ENCODE measurements around the gene RPL6. TPM values are rescaled to one million over a fixed set of nuclear protein-coding genes. Genes with fewer than 3 reads are reported as not detected.

RPL6 gene
- total and polyA plus RNA-seq, 9 of the 15 experiments (the other 6 are each of a cell fraction or from before 2014, with no cell fraction given): 1,519 to 3,103 (median 2,396) TPM

- TF ChIP-seq HOMEZ (CRISPR knock-in tag; IDR thresholded peaks at IDR 0.05): no peak
- no peak for TF ChIP-seq HDAC3 (IDR thresholded peaks at IDR 0.05; ENCODE audit: borderline replicate concordance, partially characterized antibody)
- TF ChIP-seq ZNF764 (CRISPR knock-in tag; IDR thresholded peaks at IDR 0.05; ENCODE audit: low read depth): no peak
- no peak for TF ChIP-seq ZNF75A (CRISPR knock-in tag; IDR thresholded peaks at IDR 0.05)
- no peak for TF ChIP-seq HDAC8 (tag; IDR thresholded peaks at IDR 0.05)
- TF ChIP-seq SMAD4 (CRISPR knock-in tag; conservative IDR thresholded peaks at IDR 0.05): peak; percentile 28
- TF ChIP-seq KDM2B (CRISPR knock-in tag; IDR thresholded peaks at IDR 0.05): peak; percentile 78; the same call in 1 of the 2 replicates
- TF ChIP-seq NFIC (IDR thresholded peaks at IDR 0.05): peak; percentile 61
- TF ChIP-seq NR3C1 (CRISPR knock-in tag; IDR thresholded peaks at IDR 0.05): peak; percentile 14; the same call in 1 of the 2 replicates
- peak in 1 of 3 experiments; percentile 29; a peak in 1 of 6 replicates for TF ChIP-seq ZBTB11 (CRISPR knock-in tag; IDR thresholded peaks at IDR 0.05)
- peak; percentile 63 for TF ChIP-seq TAF7 (tag; IDR thresholded peaks at IDR 0.05)
- TF ChIP-seq KAT8 (IDR thresholded peaks at IDR 0.05; ENCODE audit: low read depth): no peak
- no peak for TF ChIP-seq RNF219 (CRISPR knock-in tag; IDR thresholded peaks at IDR 0.05)
- peak; percentile 47; the same call in 1 of the 2 replicates for TF ChIP-seq PKNOX1 (IDR thresholded peaks at IDR 0.05)
- no peak for TF ChIP-seq ZNF253 (CRISPR knock-in tag; conservative IDR thresholded peaks at IDR 0.05)
- no peak for TF ChIP-seq ZNF740 (CRISPR knock-in tag; IDR thresholded peaks at IDR 0.05)
- TF ChIP-seq ZNF740 (tag; IDR thresholded peaks at IDR 0.05): no peak
- peak; percentile 27; the same call in 1 of the 2 replicates for TF ChIP-seq ZNF316 (IDR thresholded peaks at IDR 0.05)
Observed at GRCh38 chr12:112381883-112382796, 27.3 kb downstream of the RPL6 start, which contains the start of gene HECTD4 (continued).

Data from K562 (cell line).